Neutrophil (primary cell): ENCODE measurements around the gene IDE.

ENCODE experiments used
- H3K27ac ChIP-seq: fragments of 200-600 bp; sonication (generic); 2 replicates; pipeline ENCODE4 v1.5.1; 2016; ENCODE audit warnings: mild to moderate bottlenecking, moderate library complexity
- H3K27me3 ChIP-seq: fragments of 200-600 bp; sonication (generic); 2 replicates; pipeline ENCODE4 v1.6.0; 2016; ENCODE audit warnings: mild to moderate bottlenecking
- H3K36me3 ChIP-seq: fragments of 200-600 bp; sonication (generic); 2 replicates; pipeline ENCODE4 v1.5.1; 2017
- H3K4me1 ChIP-seq, 2 experiments: fragments of 200-600 bp in 1 of 2; sonication (generic) in 1 of 2; 1 replicate in 1 of 2; 2 replicates in 1 of 2; pipeline versions ENCODE4 v1.5.1 to v1.6.1; 2013 to 2016; ENCODE audit warnings: low read depth in 1 of 2, low read length in 1 of 2, mild to moderate bottlenecking in 1 of 2, moderate library complexity in 1 of 2; ENCODE audit not compliant: control insufficient read depth in 1 of 2, insufficient read depth in 1 of 2
- H3K4me3 ChIP-seq, 2 experiments: fragments of 200-600 bp in 1 of 2; sonication (generic) in 1 of 2; 1 replicate in 1 of 2; 2 replicates in 1 of 2; pipeline ENCODE4 v1.5.1; 2013 to 2016; ENCODE audit warnings: low read depth in 1 of 2, low read length in 1 of 2, mild to moderate bottlenecking in 1 of 2, moderate library complexity in 1 of 2
- H3K9me3 ChIP-seq: fragments of 200-600 bp; sonication (generic); 2 replicates; pipeline ENCODE4 v1.5.1; 2016
- TF ChIP-seq, protein P1 (sequence below): fragments of 200-600 bp; sonication (generic); IDR thresholded peaks from 2 replicates; pipeline ENCODE4 v1.5.1; 2016; ENCODE audit warnings: antibody characterized with exemption

IDE gene

DNA sequence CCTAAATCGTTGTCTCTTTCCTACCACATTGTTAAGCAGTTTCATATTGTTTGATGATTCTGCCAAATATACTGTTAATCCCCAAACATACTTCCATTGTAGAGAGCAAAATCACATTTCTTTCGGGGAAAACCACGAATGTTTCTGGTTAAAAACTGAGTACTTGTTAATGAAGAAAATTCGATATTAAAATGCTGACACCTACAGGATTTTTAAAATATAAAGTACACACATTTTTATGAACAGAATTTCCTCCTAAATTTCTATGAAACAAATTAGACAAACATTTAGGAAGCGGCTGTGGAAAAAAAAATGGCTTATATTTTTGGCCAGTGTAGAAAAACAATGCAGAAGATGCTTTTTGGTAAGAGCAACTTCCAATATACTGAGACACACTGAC, 68.8 kb downstream of the IDE start:
- no peaks in the 10 kb centered on the region for H3K4me1 ChIP-seq
- H3K36me3 ChIP-seq = peaks cover 26% of the 10 kb centered on the region
- no peak overlapping the region for H3K4me3 ChIP-seq
- no peaks in the 10 kb centered on the region for H3K27me3 ChIP-seq
- H3K9me3 ChIP-seq = no peaks in the 10 kb centered on the region
- TF ChIP-seq, protein P1, sequence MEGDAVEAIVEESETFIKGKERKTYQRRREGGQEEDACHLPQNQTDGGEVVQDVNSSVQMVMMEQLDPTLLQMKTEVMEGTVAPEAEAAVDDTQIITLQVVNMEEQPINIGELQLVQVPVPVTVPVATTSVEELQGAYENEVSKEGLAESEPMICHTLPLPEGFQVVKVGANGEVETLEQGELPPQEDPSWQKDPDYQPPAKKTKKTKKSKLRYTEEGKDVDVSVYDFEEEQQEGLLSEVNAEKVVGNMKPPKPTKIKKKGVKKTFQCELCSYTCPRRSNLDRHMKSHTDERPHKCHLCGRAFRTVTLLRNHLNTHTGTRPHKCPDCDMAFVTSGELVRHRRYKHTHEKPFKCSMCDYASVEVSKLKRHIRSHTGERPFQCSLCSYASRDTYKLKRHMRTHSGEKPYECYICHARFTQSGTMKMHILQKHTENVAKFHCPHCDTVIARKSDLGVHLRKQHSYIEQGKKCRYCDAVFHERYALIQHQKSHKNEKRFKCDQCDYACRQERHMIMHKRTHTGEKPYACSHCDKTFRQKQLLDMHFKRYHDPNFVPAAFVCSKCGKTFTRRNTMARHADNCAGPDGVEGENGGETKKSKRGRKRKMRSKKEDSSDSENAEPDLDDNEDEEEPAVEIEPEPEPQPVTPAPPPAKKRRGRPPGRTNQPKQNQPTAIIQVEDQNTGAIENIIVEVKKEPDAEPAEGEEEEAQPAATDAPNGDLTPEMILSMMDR = no peak
- no peak overlapping the region for H3K27ac ChIP-seq

DNA sequence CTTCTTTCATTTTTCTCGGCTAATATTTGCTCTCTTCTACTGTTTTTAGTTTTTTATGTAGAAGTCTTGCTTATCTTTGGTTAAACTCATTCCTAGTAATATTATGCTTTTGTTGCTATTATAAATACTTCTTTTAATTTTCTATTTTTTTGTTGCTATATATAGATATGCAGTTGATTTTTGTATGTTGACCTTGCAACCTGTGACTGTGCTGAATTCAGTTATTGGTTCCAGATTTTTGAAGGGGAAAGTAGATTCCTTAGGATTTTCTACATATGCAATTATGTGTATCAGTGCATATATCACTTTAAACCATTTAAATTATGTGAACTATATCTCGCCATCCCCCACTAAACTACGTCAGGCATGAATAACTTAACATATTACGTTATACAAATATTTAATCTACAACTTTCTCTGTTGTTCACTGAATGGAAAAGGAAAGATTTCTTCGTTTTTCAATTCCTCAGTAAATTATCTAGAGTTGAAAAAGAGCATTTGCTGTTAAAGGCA, 71.5 kb downstream of the IDE start:
- no peaks in the 10 kb centered on the region for H3K9me3 ChIP-seq
- no peak overlapping the region for H3K4me3 ChIP-seq
- TF ChIP-seq, protein P1 = no peak
- no peaks in the 10 kb centered on the region for H3K27me3 ChIP-seq
- H3K4me1 ChIP-seq = no peaks in the 10 kb centered on the region
- H3K36me3 ChIP-seq = peaks cover 13% of the 10 kb centered on the region
- no peak overlapping the region for H3K27ac ChIP-seq

DNA sequence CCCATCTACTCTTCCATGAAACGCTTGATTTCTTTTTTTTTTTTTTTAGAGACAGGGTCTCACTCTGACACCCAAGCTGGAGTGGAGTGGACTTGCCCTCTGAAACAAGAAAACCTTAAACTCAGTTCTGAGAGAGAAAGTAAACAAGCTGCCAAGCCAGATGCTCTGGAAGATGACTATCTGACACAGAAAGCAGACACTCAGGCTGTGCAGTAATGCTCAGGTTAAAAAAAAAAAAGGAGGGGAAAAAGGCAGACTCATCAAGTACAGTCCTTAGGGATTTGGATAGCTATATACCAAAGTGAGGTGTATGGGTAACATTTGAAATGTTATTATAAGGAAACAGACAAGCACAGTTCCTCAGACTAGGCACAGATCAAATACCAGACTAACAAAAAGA, 80.5 kb downstream of the IDE start:
- Histone ChIP-seq H3K36me3 (peaks cover 7% of the 10 kb centered on the region), H3K27me3 (no peaks in the 10 kb centered on the region), H3K4me1 (no peaks in the 10 kb centered on the region), H3K27ac (no peak overlapping the region), H3K4me3 (no peak overlapping the region), H3K9me3 (no peaks in the 10 kb centered on the region)
- TF ChIP-seq, protein P1 = no peak

DNA sequence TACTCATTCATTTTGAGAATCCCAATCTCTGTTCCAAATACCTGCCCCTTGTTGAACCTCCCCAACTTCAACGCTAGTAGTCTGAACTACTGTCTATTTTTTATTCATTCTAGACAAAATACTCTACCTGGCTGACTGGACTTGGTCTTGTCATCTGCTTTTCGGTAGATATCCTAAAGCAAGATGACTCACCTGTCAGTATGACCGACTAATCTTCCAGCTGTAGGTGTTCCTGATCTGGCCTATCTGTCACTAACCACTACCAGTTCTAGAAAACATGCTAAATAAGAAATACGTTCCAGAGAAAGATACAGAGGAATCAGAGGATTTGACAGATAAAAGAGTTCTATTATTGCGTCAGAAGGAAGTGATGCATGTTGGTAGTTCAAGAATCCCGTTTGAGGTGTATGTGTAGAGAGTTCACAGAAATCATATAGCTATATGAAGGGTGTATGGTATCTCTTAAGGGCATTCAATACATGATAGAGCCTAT, 81.1 kb downstream of the IDE start:
- Histone ChIP-seq H3K27ac (no peak overlapping the region), H3K27me3 (no peaks in the 10 kb centered on the region), H3K9me3 (no peaks in the 10 kb centered on the region), H3K4me1 (peaks cover 0 to 2% of the 10 kb centered on the region in 2 experiments), H3K4me3 (no peak overlapping the region), H3K36me3 (peaks cover 5% of the 10 kb centered on the region)
- TF ChIP-seq, protein P1 = no peak

DNA sequence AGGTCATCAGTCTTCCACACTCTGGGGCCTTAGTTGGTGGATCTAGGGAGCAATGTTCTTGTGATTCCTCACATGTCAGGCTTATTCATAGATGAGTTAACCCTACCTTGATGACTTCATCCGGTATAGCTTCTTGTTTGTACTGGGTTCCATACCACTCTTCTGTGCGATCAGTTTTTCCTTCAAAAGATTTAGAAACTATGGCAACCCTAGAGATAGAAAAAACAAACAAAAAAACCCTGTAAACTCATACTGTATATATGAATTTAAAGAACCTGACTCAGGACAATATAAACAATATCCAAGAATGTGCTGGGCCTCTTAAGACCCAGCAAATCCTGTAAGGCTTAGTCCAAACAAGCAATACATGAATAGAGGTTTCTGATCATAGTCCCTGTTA, 83.5 kb downstream of the IDE start:
- Histone ChIP-seq H3K4me1 (peaks cover 16 to 22% of the 10 kb centered on the region in 2 experiments), H3K36me3 (peaks cover 5% of the 10 kb centered on the region), H3K9me3 (no peaks in the 10 kb centered on the region), H3K27ac (no peak overlapping the region), H3K4me3 (no peak overlapping the region), H3K27me3 (no peaks in the 10 kb centered on the region)
- TF ChIP-seq, protein P1 = no peak
